DND-41 (cell line): ENCODE data around the gene SRRM2.
A peak's percentile ranks its signal among the peaks of the same experiment; 100 is the strongest.

Source experiments
- ATAC-seq: fragments of 200-7000 bp; cut with Tn5 transposase; 3 replicates; pipeline ENCODE4 v1.9.1; 2021; ENCODE audit warnings: low read depth; ENCODE audit not compliant: insufficient read depth
- DNase-seq: peaks from one replicate; pipeline ENCODE4 v3.0.0-alpha.2; 2020
- H2AFZ ChIP-seq: 2 replicates; pipeline ENCODE4 v1.6.0; 2012; ENCODE audit warnings: low read depth, low read length
- H3K27ac ChIP-seq: 2 replicates; pipeline ENCODE4 v1.5.1; 2012; ENCODE audit warnings: low read length, inconsistent platforms
- H3K27me3 ChIP-seq: fragments of 200-600 bp; sonication (generic); 2 replicates; pipeline ENCODE4 v1.6.0; 2012; ENCODE audit warnings: low read length, mild to moderate bottlenecking, inconsistent platforms; ENCODE audit not compliant: insufficient read depth, poor library complexity
- H3K36me3 ChIP-seq: 2 replicates; pipeline ENCODE4 v1.5.1; 2012; ENCODE audit warnings: low read length, inconsistent platforms; ENCODE audit not compliant: insufficient read depth
- H3K4me1 ChIP-seq: 2 replicates; pipeline ENCODE4 v1.5.1; 2012; ENCODE audit warnings: mild to moderate bottlenecking, low read length; ENCODE audit not compliant: insufficient read depth
- H3K4me2 ChIP-seq: 2 replicates; pipeline ENCODE4 v1.6.0; 2012; ENCODE audit warnings: mild to moderate bottlenecking, moderate library complexity, low read length, inconsistent platforms; ENCODE audit not compliant: insufficient read depth
- H3K4me3 ChIP-seq, 2 experiments: fragments of 200-600 bp in 1 of 2; shearing (Covaris generic) in 1 of 2; 2 replicates each; pipeline ENCODE4 v1.5.1; 2012 to 2016; ENCODE audit warnings: inconsistent platforms in 2 of 2, low read length in 2 of 2, mild to moderate bottlenecking in 2 of 2, low read depth in 1 of 2, moderate library complexity in 1 of 2
- H3K79me2 ChIP-seq: 2 replicates; pipeline ENCODE4 v1.6.0; 2012; ENCODE audit warnings: low read length, inconsistent platforms; ENCODE audit not compliant: insufficient read depth
- H3K9ac ChIP-seq: 2 replicates; pipeline ENCODE4 v1.6.0; 2012; ENCODE audit warnings: low read depth, mild to moderate bottlenecking, inconsistent platforms, low read length, moderate library complexity
- H3K9me3 ChIP-seq: 2 replicates; pipeline ENCODE4 v1.5.1; 2012; ENCODE audit warnings: low read length, moderate library complexity, mild to moderate bottlenecking, inconsistent platforms; ENCODE audit not compliant: insufficient read depth, severe bottlenecking
- H4K20me1 ChIP-seq: 2 replicates; pipeline ENCODE4 v1.6.0; 2012; ENCODE audit warnings: low read length; ENCODE audit not compliant: insufficient read depth
- EZH2 ChIP-seq: IDR thresholded peaks from 3 replicates; pipeline ENCODE4 v1.6.1; 2012; ENCODE audit warnings: borderline replicate concordance, low read depth, mild to moderate bottlenecking, moderate library complexity, low read length, inconsistent platforms; ENCODE audit not compliant: severe bottlenecking
- TF ChIP-seq, protein P1 (sequence below): IDR thresholded peaks from 2 replicates; pipeline ENCODE4 v1.5.1; 2012; ENCODE audit warnings: borderline replicate concordance, low read length, moderate library complexity, mild to moderate bottlenecking; ENCODE audit not compliant: poor library complexity, severe bottlenecking; ENCODE audit errors: extremely low read depth

Gene SRRM2

DNA sequence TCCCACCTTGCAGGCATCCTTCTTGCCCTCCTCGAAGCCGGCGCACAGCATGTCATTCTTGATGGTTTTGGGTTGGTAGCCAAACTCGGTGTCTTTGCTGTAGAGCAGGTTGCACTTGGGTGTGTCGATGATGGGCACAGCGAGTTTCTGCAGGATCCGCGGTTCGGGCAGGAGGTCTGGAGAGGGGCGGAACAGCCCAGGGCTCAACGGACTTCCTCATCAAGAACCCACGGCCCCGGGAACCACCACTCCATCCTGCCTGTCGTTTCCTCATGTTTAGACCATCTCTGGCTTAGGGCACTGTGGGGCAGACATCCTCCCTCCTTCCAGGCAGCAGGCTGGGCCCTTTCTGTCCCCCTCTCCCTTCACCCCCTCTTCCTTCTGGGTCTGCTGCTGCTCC is 38.9 kb upstream of the SRRM2 start:
- Histone ChIP-seq H3K4me3 (no peak overlapping the region), H3K27me3 (no peaks in the 10 kb centered on the region), H4K20me1 (peaks cover 13% of the 10 kb centered on the region), H3K79me2 (no peaks in the 10 kb centered on the region), H3K4me2 (no peak overlapping the region), H3K9ac (no peak overlapping the region), H3K9me3 (no peaks in the 10 kb centered on the region), H3K27ac (no peak overlapping the region), H3K36me3 (peaks cover under 1% of the 10 kb centered on the region), H2AFZ (no peak overlapping the region), H3K4me1 (peaks cover 19% of the 10 kb centered on the region)
- TF ChIP-seq, protein P1, sequence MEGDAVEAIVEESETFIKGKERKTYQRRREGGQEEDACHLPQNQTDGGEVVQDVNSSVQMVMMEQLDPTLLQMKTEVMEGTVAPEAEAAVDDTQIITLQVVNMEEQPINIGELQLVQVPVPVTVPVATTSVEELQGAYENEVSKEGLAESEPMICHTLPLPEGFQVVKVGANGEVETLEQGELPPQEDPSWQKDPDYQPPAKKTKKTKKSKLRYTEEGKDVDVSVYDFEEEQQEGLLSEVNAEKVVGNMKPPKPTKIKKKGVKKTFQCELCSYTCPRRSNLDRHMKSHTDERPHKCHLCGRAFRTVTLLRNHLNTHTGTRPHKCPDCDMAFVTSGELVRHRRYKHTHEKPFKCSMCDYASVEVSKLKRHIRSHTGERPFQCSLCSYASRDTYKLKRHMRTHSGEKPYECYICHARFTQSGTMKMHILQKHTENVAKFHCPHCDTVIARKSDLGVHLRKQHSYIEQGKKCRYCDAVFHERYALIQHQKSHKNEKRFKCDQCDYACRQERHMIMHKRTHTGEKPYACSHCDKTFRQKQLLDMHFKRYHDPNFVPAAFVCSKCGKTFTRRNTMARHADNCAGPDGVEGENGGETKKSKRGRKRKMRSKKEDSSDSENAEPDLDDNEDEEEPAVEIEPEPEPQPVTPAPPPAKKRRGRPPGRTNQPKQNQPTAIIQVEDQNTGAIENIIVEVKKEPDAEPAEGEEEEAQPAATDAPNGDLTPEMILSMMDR: no peak
- TF ChIP-seq EZH2: no peak
- DNase-seq: no peak
- no peak for ATAC-seq

DNA sequence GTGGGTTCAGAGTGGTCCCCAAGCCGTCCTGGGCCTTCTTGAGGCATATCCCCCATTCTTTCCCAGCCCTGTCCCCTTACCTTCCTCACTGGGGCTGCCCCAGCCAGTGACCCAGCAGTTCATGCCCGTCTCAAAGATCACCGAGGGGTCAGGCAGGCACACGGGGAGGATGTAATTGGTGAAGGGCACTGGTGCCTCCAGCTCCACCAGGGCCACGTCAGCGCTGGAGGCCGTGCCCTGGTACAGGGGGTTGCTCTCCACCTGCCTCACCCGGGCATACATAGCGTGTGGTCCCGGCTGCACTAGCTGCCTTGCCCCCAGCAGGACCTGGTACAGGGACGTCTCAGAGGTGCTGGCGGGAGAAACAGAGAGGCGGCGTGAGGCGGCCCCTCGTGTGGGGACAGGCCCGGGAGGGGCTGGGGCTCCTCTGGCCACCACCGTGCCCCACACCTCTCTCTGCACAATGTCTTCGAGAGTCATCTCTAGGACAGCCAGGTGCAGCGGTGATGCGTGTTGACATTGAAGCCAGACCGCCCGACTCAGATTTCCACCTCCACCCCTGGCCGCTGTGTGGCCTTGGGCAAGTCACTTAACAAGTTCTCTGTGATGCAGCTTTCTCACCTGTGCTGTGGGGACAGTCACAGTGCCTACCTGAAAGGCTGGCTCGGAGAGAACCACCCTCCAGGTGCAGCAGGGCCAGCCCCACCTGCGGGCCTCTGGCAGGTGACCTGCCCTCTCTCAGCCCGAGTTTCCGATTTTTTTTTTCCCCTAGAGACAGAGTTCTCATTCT is 38.3 kb upstream of the SRRM2 start:
- Histone ChIP-seq H3K9ac (no peak overlapping the region), H3K27ac (no peak overlapping the region), H2AFZ (no peak overlapping the region), H3K4me1 (peaks cover 19% of the 10 kb centered on the region), H3K27me3 (no peaks in the 10 kb centered on the region), H3K36me3 (no peaks in the 10 kb centered on the region; the same call in none of the 2 replicates), H3K9me3 (no peaks in the 10 kb centered on the region), H3K4me2 (no peak overlapping the region), H4K20me1 (peaks cover 13% of the 10 kb centered on the region), H3K4me3 (no peak overlapping the region), H3K79me2 (no peaks in the 10 kb centered on the region)
- DNase-seq (no peak), ATAC-seq (no peak)
- no peak for TF ChIP-seq EZH2
- TF ChIP-seq, protein P1: no peak

DNA sequence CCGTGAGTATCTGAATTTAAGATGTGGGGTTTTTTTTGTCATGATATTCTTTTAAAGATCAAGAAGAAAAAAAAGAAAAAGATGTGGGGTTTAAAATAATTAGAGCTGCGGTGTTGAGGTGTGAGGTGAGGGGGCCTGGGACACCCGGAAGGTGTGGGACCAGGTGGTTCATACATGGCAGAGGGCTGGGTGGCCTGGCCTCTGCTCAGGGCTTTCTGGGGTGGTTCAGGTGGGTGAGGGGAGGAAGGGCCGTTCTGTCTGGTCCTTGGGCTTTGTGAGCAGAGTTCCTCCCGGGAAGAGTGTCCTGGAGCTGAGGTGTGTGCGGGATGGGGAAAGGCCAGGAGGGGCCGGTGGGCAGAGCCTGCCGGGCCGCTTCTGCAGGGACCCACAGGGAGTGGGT is 37.4 kb upstream of the SRRM2 start:
- Histone ChIP-seq H3K36me3 (no peaks in the 10 kb centered on the region; the same call in 1 of the 2 replicates), H3K27me3 (no peaks in the 10 kb centered on the region), H4K20me1 (peaks cover 13% of the 10 kb centered on the region), H3K4me3 (peak overlapping the region in 1 of 2 experiments; percentile 57; a peak in 2 of 4 replicates), H3K27ac (no peak overlapping the region), H3K9me3 (no peaks in the 10 kb centered on the region), H3K9ac (no peak overlapping the region), H3K4me2 (peak overlapping the region; percentile 84), H3K79me2 (no peaks in the 10 kb centered on the region), H3K4me1 (peaks cover 25% of the 10 kb centered on the region), H2AFZ (no peak overlapping the region)
- no peak for TF ChIP-seq EZH2
- TF ChIP-seq, protein P1: no peak
- ATAC-seq (no peak), DNase-seq (no peak)
